HCEC 1CT (cell line): ENCODE measurements around the gene PPM1N.
A peak's percentile ranks its signal among the peaks of the same experiment; 100 is the strongest.

ENCODE experiments used
- DNase-seq: peaks from one replicate; pipeline ENCODE4 v3.0.0-alpha.2; 2017

PPM1N gene

GRCh38 chr19:45471111-45471930 lies 26.9 kb upstream of the PPM1N start:
- no peak for DNase-seq

- DNase-seq = no peak
These were observed 26.2 kb upstream of the PPM1N start for GRCh38 chr19:45471931-45472562.

- DNase-seq = no peak
These were observed 25.5 kb upstream of the PPM1N start for GRCh38 chr19:45472563-45473366.

GRCh38 chr19:45473367-45473681 lies 24.9 kb upstream of the PPM1N start:
- DNase-seq = no peak

- DNase-seq = no peak
These were observed 24.3 kb upstream of the PPM1N start for GRCh38 chr19:45473682-45474605.

GRCh38 chr19:45474606-45475521 lies 23.4 kb upstream of the PPM1N start:
- no peak for DNase-seq

- DNase-seq = no peak
These were observed 22.5 kb upstream of the PPM1N start for GRCh38 chr19:45475537-45476291.

- DNase-seq = no peak
These were observed 21.9 kb upstream of the PPM1N start for GRCh38 chr19:45476304-45476703.

- no peak for DNase-seq
These were observed 21.1 kb upstream of the PPM1N start for GRCh38 chr19:45477186-45477585.

- DNase-seq = peak; percentile 76
These were observed 20.4 kb upstream of the PPM1N start for GRCh38 chr19:45477713-45478453.

GRCh38 chr19:45478454-45479238 lies 19.6 kb upstream of the PPM1N start:
- DNase-seq = peak; percentile 92

GRCh38 chr19:45483033-45483432 lies 15.2 kb upstream of the PPM1N start:
- no peak for DNase-seq

- peak; percentile 49 for DNase-seq
These were observed 13.8 kb upstream of the PPM1N start for GRCh38 chr19:45484273-45484945.

- peak; percentile 89 for DNase-seq
These were observed 12.8 kb upstream of the PPM1N start for GRCh38 chr19:45485305-45486077.

- no peak for DNase-seq
These were observed 9.5 kb upstream of the PPM1N start for GRCh38 chr19:45488708-45489107.

GRCh38 chr19:45489216-45489855 lies 8.9 kb upstream of the PPM1N start:
- DNase-seq = no peak

GRCh38 chr19:45492137-45492626 lies 6.1 kb upstream of the PPM1N start:
- no peak for DNase-seq
